Glutamatergic neuron (in vitro differentiated cells): ENCODE measurements around the gene HELZ2. TPM values are rescaled to one million over a fixed set of nuclear protein-coding genes. Genes with fewer than 3 reads are reported as not detected.

Source experiments
- DNase-seq: peaks from one replicate; pipeline ENCODE4 v3.0.0; 2022
- H3K27ac Mint-ChIP-seq: one replicate; pipeline ENCODE4 v1.8.0; 2020; ENCODE audit warnings: mild to moderate bottlenecking, mixed read lengths, inconsistent platforms; ENCODE audit not compliant: unreplicated experiment
- H3K27me3 Mint-ChIP-seq: one replicate; pipeline ENCODE4 v1.8.0; 2020; ENCODE audit warnings: mild to moderate bottlenecking, moderate library complexity, mixed read lengths, inconsistent platforms; ENCODE audit not compliant: unreplicated experiment
- H3K36me3 Mint-ChIP-seq: one replicate; pipeline ENCODE4 v1.8.0; 2020; ENCODE audit warnings: mild to moderate bottlenecking, mixed read lengths, inconsistent platforms; ENCODE audit not compliant: unreplicated experiment
- H3K4me1 Mint-ChIP-seq: one replicate; pipeline ENCODE4 v1.8.0; 2020; ENCODE audit warnings: mild to moderate bottlenecking, low read depth, mixed read lengths, inconsistent platforms; ENCODE audit not compliant: unreplicated experiment
- H3K4me3 Mint-ChIP-seq: one replicate; pipeline ENCODE4 v1.8.0; 2020; ENCODE audit warnings: mild to moderate bottlenecking, mixed read lengths, inconsistent platforms; ENCODE audit not compliant: unreplicated experiment
- H3K9me3 Mint-ChIP-seq: one replicate; pipeline ENCODE4 v1.8.0; 2020; ENCODE audit warnings: mild to moderate bottlenecking, moderate library complexity, mixed read lengths, inconsistent platforms; ENCODE audit not compliant: unreplicated experiment
- CTCF ChIP-seq: fragments of 200-600 bp; sonication (generic); IDR thresholded peaks from one replicate; pipeline ENCODE4 v1.5.0; 2021; ENCODE audit not compliant: partially characterized antibody, unreplicated experiment
- total RNA-seq: library from RNA; stranded (reverse); fragmentation: NEBNext Ultra II Directional; extraction: Animal tissue kit (Norgen Biotek cat#: 25700); gene quantifications from one replicate; pipeline ENCODE4 v1.2.1, GENCODE V29; 2021; ENCODE audit not compliant: unreplicated experiment

The HELZ2 gene
- total RNA-seq, 1 donor from 2014 or later = 87.7 TPM

GRCh38 chr20:63546956-63547724, 26.9 kb downstream of the HELZ2 start:
- H3K36me3 Mint-ChIP-seq = peaks cover 5% of the 10 kb centered on the region
- no peak for TF ChIP-seq CTCF
- no peak overlapping the region for H3K27ac Mint-ChIP-seq
- H3K4me1 Mint-ChIP-seq = peaks cover 6% of the 10 kb centered on the region
- no peak for DNase-seq
- H3K4me3 Mint-ChIP-seq = no peak overlapping the region
- H3K9me3 Mint-ChIP-seq = peaks cover 9% of the 10 kb centered on the region
- H3K27me3 Mint-ChIP-seq = peaks cover 4% of the 10 kb centered on the region

GRCh38 chr20:63546256-63546955, 27.6 kb downstream of the HELZ2 start:
- Mint-ChIP-seq H3K4me3 (no peak overlapping the region), H3K27me3 (peaks cover 4% of the 10 kb centered on the region), H3K4me1 (peaks cover 6% of the 10 kb centered on the region), H3K9me3 (peaks cover 9% of the 10 kb centered on the region), H3K27ac (no peak overlapping the region), H3K36me3 (peaks cover 5% of the 10 kb centered on the region)
- no peak for DNase-seq
- TF ChIP-seq CTCF = no peak

- peaks cover 3% of the 10 kb centered on the region for H3K4me1 Mint-ChIP-seq
- TF ChIP-seq CTCF = no peak
- H3K4me3 Mint-ChIP-seq = no peak overlapping the region
- no peak overlapping the region for H3K27ac Mint-ChIP-seq
- peaks cover 4% of the 10 kb centered on the region for H3K27me3 Mint-ChIP-seq
- H3K9me3 Mint-ChIP-seq = peaks cover 7% of the 10 kb centered on the region
- peaks cover 5% of the 10 kb centered on the region for H3K36me3 Mint-ChIP-seq
- no peak for DNase-seq
Observed at GRCh38 chr20:63545814-63546213, 28.2 kb downstream of the HELZ2 start.

- Mint-ChIP-seq H3K27ac (no peak overlapping the region), H3K36me3 (peaks cover 5% of the 10 kb centered on the region), H3K4me1 (peaks cover 3% of the 10 kb centered on the region), H3K27me3 (peaks cover 4% of the 10 kb centered on the region), H3K9me3 (peaks cover 8% of the 10 kb centered on the region), H3K4me3 (no peak overlapping the region)
- no peak for TF ChIP-seq CTCF
- DNase-seq = no peak
Observed at GRCh38 chr20:63544958-63545516, 29.0 kb downstream of the HELZ2 start.
